D721Med (cell line): Measurements from ENCODE around the gene C9.

Experiments
- DNase-seq: peaks from one replicate; pipeline ENCODE4 v3.0.0; 2011; ENCODE audit warnings: low spot score; ENCODE audit not compliant: insufficient read length
- FAIRE-seq: peaks from 2 replicates; lab custom pipeline; 2011; peaks lifted over from hg19 to GRCh38; lab: Jason Lieb, UNC
- TF ChIP-seq, protein P1 (sequence below): IDR thresholded peaks from 2 replicates; pipeline ENCODE4 v1.5.1; 2012; ENCODE audit warnings: mild to moderate bottlenecking, control low read depth; ENCODE audit not compliant: insufficient read depth; ENCODE audit errors: missing control alignments

The C9 gene

GRCh38 chr5:39387293-39387692 is 23.0 kb upstream of the C9 start:
- FAIRE-seq (no peak), DNase-seq (no peak)
- TF ChIP-seq, protein P1, sequence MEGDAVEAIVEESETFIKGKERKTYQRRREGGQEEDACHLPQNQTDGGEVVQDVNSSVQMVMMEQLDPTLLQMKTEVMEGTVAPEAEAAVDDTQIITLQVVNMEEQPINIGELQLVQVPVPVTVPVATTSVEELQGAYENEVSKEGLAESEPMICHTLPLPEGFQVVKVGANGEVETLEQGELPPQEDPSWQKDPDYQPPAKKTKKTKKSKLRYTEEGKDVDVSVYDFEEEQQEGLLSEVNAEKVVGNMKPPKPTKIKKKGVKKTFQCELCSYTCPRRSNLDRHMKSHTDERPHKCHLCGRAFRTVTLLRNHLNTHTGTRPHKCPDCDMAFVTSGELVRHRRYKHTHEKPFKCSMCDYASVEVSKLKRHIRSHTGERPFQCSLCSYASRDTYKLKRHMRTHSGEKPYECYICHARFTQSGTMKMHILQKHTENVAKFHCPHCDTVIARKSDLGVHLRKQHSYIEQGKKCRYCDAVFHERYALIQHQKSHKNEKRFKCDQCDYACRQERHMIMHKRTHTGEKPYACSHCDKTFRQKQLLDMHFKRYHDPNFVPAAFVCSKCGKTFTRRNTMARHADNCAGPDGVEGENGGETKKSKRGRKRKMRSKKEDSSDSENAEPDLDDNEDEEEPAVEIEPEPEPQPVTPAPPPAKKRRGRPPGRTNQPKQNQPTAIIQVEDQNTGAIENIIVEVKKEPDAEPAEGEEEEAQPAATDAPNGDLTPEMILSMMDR, result no peak

GRCh38 chr5:39384271-39384670 is 20.0 kb upstream of the C9 start:
- no peak for FAIRE-seq
- TF ChIP-seq, protein P1, result no peak

DNA sequence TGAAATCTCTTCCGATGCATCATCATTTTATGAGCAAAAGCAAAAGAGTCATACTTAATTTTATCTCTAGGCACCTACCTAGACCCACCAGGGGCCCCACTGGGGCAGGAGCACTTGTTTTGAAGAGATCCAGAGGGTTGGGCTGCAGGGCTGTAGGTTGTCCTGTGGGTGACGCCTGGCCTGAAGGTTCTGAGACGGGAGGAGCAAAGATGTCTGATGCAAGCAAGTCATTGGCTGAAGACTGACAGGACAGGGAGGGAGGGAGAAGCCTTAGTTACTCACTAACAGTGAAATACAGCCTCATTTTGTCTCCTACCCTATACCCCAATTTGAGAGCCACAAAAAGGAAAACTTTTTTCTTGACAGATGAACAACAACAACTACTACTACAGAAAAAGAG is 17.1 kb upstream of the C9 start:
- TF ChIP-seq, protein P1, result no peak
- FAIRE-seq (no peak), DNase-seq (no peak)

More at GRCh38 chr5:39384271-39384670, 20.0 kb upstream of the C9 start:
- no peak for DNase-seq

- no peak for DNase-seq
- FAIRE-seq, result no peak
- TF ChIP-seq, protein P1, result no peak
Measured at GRCh38 chr5:39379693-39380092, 15.4 kb upstream of the C9 start.

DNA sequence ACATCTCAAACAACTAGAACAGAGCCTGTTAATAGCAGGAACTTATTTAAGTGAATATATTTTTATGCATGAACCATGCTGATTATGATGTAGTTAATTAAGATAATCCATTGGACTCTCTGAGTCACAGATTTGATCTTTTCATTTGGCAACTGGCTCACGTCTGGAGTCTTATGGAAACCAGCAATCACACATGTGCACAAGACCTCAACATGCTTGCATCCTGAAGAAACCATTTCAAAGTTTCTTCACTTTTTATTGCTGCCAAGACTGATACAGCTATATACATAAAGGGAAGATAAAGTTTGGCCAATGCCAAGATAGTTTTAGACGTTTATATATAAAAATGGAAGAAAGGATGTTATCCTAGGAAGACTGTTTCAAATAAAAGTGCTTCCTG is 13.3 kb upstream of the C9 start:
- FAIRE-seq, result no peak
- DNase-seq, result no peak
- TF ChIP-seq, protein P1, result no peak

GRCh38 chr5:39376293-39376714 is 12.0 kb upstream of the C9 start:
- TF ChIP-seq, protein P1, result peak; percentile 76
- FAIRE-seq (peak; percentile 81), DNase-seq (no peak)

GRCh38 chr5:39373791-39374190 is 9.5 kb upstream of the C9 start:
- FAIRE-seq (no peak), DNase-seq (no peak)
- TF ChIP-seq, protein P1, result no peak
